ENCODE measurements around the gene TERF2IP.

TERF2IP gene

DNA sequence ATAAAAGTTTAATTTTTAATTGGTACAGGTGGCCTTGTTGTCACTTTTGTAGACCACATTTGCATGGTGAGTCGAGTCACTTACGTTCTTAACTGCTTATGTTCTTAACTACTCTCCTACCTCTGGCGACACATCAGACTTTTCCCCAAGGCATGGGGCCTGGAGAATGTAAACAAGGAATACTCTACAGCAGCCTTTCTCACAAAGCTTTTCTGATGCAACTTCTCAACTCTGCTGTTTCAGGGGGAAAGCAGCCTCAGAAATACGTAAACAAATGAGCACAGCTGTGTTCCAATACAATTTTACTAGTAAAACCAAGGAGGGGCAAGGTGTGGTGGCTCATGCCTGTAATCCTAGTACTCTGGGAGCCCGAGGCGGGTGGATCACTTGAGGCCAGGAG, 7.0 kb upstream of the TERF2IP start:
- DNase-seq (ENCODE audit: low read depth) = no peak

DNA sequence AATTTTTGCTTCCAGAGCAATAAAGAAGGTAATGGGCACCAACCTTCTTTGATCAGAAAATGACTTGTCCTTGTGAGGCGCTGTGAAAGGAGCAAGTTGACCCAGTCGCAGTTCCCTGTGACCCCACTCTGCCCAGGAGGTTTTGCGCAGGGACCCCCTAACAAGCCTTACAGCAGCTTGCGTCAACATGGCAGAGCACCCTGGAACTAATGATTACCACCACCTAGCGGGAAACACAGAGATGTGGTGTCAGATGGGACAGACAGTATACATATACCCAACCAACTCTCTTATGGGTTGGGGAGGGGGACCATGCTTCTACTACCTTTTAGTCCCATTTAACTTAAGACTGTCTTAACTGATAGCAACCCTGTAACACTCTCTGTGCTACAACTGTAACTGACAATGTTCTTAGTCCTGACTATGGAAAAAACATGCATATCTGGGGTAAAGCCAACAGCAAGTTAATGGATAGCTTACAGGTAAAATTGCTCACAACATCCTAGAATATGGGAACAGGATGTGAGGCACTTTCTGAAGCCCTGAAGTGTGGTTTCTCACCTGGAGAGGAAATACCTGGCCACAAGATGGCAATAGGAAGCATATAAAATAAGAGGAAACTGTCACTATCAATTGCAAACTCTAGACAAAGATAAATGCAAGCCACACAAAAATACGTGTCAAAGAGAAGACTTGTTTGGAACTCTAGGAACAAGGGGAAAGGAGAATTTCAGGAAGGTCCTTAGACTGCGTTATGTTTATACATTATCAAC, 3.1 kb upstream of the TERF2IP start:
- no peak for DNase-seq (ENCODE audit: low read depth)

DNA sequence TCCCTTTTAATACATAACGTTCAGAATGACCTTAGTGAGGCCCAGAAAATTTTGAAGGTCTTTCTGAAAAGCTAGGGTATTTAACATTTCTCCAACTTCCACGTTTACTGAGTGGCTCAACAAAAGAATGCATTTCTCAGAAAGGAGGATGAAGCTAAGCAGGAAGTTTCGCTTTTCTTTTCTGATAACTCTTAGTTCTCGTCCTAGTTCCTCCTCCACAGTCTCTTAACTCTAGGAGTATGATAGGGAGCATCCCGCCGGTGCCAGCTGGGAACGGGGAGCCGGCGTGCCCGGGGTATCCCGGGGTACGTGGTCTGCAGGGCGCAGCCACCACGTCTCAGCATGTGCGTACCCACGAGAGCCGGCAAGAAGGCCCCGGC, 471 bp upstream of the TERF2IP start:
- no peak for DNase-seq (ENCODE audit: low read depth)

DNA sequence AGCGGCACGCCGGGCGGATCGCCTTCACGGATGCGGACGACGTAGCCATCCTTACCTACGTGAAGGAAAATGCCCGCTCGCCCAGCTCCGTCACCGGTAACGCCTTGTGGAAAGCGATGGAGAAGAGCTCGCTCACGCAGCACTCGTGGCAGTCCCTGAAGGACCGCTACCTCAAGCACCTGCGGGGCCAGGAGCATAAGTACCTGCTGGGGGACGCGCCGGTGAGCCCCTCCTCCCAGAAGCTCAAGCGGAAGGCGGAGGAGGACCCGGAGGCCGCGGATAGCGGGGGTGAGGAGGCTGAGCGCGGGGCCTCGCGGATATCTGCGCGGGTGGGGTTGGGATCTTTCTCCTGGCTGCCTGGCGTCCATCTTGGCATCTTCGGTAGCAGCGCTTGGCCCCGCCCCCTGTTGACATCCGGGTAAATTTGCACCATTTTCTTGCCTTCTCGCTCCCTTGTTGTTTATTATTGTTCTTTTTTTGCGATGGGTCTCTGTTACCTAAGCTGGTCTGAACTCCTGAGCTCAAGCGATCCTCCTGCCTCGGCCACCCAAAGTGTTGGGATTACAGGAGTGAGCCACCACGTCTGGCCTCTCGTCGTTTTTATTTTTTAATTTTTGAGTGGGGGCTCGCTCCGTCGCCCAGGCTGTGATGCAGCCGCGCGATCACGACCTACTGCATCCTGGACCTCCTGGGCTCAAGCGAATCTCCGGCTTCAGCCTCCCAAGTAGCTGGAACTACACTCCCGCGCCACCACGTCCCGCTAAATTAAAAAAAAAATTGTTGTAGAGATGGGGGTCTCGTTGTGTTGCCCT, 898 bp downstream of the TERF2IP start:
- peak; percentile 77 for DNase-seq (ENCODE audit: low read depth)

DNA sequence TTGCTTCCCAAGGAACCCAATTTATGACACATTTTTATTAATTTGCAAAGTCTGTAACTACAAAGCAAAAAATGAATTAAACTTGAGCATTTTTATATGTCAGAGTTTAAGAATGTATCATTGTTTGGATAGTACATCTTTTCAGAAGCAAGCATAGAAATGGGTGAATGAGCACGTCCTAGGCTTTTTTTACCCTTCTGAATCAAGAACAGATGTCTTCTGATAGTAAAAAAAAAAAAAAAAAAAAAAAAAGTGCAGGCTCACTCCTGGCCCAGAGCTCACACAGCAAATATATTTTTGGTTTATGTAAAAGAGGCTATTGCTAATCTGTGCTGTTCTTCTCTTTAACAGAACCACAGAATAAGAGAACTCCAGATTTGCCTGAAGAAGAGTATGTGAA, 6.3 kb downstream of the TERF2IP start:
- no peak for DNase-seq (ENCODE audit: low read depth)

DNA sequence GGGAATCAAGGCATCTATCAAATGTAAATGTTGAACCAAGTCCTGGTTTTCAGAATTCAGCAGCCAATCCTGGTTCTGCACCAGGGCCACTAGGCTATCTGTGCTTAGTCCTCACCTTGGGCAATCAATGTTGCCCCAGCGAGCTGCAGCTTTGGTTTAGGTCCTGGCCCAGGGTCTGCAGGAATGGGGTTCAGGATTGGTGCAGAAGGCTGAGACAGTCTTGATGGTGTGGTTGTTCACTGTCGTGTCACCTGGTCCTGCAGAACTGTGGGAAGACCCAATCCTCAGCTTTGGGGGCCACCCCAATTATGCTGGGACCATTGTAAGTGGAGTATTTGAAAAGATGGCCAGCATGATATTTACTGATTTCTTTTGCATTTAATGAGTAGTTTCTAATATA, 10.6 kb downstream of the TERF2IP start:
- DNase-seq (ENCODE audit: low read depth) = no peak

DNA sequence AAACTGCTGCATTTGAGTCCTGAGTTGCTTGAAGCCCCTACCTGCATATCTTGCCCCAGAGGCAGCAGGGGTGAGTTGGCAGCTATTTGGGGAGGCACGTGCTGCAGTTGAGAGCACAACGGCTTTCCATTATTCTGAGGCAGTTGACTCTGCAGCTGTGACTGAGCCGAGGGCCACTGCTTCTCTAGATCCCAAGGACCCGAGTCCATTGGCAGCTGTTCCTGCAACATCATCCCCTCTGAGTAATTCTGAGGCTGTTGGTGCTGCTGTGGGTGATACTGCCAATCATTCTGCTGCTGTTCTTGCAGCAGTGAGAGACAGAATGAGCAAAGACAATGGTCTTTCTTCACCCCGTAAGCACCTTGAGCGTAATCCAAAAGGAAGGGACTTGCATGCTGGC, 12.7 kb downstream of the TERF2IP start:
- DNase-seq (ENCODE audit: low read depth) = no peak

DNA sequence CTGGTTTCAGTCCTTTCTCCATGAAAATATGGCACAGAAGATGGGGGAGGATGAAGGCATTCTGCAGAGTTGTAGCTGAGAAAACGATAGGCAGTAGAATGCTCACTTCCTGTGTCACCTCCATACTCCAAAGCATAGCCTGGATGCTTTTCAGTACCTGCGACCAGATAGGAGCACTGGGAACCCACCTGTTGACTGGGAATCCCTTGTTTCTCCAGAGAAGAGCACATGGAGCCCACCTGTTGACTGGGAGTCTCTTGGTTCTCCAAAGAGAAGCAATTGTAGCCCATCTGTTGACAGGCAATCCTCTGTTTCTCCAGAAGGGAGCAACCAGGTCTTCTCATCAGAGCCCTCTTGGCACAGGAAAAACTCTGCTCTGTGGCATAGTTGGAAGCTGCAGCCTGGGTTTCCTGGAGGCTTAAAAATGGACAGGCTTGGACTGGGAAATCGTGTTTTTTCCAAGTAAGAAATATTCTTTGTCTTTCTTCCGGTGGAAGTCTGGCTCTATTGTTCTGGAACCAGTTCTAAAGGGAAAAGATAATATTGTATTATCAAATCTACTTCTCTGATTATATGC, 13.2 kb downstream of the TERF2IP start:
- DNase-seq (ENCODE audit: low read depth) = no peak

DNA sequence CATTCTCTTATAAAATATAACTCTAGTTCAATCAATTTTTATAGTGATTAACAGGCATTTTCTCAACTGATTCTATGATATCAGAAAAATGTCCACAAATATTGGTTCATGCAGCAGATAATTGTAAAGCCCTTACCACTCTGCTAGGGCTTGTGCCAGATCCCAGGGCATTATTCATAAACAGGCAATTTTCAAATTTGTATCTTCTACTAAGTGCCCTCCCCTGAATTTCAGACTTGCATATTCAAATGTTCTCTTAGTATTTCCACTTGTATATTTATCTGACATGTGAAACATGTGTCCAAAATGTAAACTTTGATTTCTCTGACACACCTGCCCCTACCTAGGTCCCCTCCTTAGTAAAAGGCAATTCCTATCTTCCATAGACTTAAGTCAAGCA, 19.9 kb downstream of the TERF2IP start:
- no peak for DNase-seq (ENCODE audit: low read depth)

DNA sequence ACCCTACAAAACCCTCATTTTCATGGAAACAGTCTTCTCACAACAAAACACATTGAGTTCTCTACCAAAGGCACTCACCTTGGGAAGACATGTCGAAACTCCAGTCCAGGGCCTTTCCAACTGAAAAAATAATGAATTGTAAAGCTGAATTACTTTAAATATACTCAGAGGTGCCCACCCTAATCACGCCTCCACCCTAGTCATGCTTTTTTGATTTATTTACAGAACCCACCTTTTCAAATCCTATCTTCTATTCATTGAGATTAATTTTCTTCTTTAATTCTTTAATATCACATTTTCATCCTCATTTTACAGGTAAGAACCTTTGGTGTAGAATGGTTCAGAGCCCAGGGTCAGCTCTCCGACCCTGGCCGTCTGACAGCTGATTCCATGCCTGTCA, 29.3 kb downstream of the TERF2IP start, which contains the start of gene CPHXL2:
Gene CPHXL2, minus strand, starts transcription at position 101 of the 400 bp plus-strand sequence. Its CDS starts 10 bp downstream, at position 91.
- no peak for DNase-seq (ENCODE audit: low read depth)

DNA sequence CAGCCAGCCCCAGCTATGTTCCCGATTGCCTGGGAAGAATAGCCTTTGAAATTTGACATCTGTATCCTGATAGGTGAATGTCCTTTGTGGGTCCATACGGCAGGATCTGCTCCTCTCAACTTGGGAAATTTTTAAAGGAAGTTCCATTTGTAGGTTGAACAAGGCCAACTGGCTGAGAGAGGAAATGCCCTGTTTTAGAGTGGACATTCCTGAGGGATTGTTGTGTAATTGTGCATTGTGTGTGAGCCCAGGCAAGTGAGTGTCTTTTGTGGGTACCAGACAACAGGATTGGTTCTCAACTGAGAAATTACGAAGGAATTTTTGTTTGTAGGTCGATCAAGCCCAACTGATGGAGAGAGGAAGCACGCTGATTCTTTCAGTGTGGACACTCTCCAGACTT, 31.8 kb downstream of the TERF2IP start:
- DNase-seq (ENCODE audit: low read depth) = no peak

DNA sequence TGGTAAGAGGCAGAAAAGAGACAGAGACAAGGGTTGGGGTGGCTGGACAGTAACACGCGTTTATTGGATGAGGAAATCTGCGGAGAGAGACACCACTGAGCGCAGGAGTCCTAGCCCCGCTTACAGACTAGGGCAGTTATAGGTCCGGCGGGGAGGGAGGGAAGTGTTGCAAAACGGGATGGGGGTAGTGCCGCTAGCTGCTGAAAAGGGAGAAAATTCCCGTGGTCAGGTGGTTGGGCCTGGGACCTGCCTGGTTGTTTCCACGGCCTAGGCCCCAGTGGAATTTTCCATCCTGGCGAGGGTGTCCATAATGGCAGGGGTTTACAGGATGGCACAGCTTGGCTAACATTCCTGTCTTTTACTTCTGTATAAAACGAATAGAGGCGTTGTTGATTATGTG, 34.7 kb downstream of the TERF2IP start:
- no peak for DNase-seq (ENCODE audit: low read depth)

DNA sequence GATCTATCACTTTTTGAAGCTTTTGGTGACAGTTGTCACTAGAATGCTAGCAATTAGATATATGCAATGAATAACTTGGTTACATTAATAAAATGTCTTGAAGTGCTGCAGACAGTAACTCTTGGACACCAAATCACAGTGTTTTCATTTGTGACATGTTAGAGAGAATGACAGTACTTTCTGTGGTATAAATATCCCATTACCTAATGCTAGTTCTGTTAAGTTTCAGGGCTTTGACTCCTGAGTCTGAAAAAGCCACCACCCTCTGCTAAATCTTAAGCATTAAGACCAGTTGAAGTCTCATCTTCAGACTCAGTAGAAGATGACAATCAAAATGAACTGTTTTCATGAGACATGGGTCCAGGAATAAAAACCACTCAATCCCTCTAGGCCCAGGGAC, 39.8 kb downstream of the TERF2IP start:
- no peak for DNase-seq (ENCODE audit: low read depth)

DNA sequence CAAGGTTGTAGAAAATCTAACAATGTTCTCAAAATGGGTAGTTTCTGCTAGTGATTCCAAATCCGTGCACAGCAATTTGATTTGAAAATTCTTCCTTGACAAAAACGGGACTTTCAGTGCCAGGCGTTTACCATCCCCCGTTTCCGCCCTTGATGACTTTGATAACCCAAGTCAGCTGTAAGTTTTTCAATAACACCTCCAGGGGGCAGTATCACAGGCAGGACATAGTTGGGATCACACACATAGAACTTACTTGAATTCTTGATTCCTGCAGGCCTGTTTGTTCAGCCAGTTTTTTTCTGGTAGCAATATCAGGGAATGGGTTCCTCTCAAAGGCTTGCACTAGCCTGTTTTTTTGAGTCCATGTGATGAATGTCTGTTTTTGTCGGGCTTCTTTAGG, 48.1 kb downstream of the TERF2IP start:
- no peak for DNase-seq (ENCODE audit: low read depth)

DNA sequence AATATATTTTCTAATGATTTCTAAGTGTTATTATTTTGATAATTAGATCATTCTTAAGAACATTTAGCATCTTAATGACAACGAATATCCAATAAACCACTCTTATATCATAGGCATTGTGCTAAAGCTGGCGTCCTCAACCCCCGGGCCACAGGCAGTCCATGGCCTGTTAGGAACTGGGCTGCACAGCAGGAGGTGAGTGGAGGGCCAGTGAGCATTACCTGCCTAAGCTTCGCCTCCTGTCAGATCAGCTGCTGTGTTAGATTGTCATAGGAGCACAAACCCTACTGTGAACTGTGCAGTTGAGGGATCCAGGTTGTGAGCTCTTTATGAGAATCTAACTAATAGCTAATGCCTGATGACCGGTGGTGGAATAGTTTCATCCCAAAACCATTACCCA, 50.0 kb downstream of the TERF2IP start:
- no peak for DNase-seq (ENCODE audit: low read depth)

DNA sequence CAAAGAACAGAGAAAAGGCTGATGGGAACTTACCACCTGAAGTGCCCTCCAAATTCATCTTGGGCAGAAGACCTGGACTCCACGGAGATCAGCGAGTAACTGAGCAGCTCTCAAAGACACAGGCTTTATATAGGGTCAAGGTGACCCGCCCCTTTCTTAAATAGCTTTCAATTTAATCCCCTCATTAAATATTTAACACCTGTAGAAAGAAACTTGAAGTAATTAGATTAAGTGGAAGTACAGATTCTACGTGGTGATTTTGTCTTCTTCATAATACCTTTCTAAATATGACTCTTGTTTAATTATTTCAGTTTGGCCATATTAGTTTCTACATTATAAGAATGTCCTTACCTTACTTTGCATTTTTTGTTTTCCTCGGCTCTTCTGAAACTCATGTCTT, 53.8 kb downstream of the TERF2IP start, which contains the start of gene DUXB:
Gene DUXB, minus strand, starts transcription at position 101 of the 400 bp plus-strand sequence. Its CDS starts 43 bp downstream, at position 58.
- DNase-seq (ENCODE audit: low read depth) = no peak

DNA sequence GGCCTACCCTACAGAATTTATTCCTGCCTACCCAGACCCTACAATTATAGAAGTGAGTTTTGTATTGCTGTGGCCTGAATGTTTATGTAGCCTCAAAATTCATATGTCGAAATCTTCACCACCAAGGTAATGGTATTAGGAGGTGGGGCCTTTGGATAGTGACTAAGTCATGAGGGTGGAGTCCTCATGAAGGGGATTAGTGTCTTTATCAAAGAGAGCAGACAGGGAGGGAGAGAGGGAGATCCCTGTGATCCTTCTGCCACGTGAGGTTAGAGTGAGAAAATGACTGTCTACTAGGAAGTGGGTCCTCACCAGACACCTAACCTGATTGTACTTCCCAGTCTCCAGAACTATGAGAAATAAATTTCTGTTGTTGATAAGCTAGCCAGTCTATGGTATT, 54.7 kb downstream of the TERF2IP start:
- no peak for DNase-seq (ENCODE audit: low read depth)

DNA sequence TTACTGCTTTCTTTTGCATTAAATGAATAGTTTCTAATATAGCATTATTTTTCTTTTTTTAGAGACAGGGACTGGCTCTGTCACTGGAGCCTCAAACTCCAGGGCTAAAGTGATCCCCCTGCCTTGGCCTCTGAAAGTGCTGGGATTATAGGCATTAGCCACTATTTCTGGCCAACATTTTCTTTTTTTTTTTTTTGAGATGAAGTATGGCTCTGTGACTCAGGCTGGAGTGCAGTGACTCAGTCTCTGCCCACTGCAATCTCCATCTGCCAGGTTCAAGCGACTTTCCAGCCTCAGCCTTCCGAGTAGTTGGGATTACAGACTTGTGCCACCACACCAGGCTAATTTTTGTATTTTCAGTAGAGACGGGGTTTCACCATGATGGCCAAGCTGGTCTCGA, 55.7 kb downstream of the TERF2IP start:
- DNase-seq (ENCODE audit: low read depth) = no peak
